PC-3 (cell line): ENCODE data around the gene ANKRD13C.

ENCODE experiments used
- EZH2 ChIP-seq: fragments of 300-600 bp; sonication (generic); IDR thresholded peaks from one replicate; pipeline ENCODE4 v1.6.1; 2017; ENCODE audit warnings: antibody characterized with exemption, mild to moderate bottlenecking, low read length; ENCODE audit not compliant: unreplicated experiment
- TF ChIP-seq, protein P1 (sequence below): fragments of 300-600 bp; sonication (generic); conservative IDR thresholded peaks from 2 replicates; pipeline ENCODE4 v1.5.1; 2017; ENCODE audit warnings: antibody characterized with exemption, low read depth, mild to moderate bottlenecking, low read length

- TF ChIP-seq, protein P1, sequence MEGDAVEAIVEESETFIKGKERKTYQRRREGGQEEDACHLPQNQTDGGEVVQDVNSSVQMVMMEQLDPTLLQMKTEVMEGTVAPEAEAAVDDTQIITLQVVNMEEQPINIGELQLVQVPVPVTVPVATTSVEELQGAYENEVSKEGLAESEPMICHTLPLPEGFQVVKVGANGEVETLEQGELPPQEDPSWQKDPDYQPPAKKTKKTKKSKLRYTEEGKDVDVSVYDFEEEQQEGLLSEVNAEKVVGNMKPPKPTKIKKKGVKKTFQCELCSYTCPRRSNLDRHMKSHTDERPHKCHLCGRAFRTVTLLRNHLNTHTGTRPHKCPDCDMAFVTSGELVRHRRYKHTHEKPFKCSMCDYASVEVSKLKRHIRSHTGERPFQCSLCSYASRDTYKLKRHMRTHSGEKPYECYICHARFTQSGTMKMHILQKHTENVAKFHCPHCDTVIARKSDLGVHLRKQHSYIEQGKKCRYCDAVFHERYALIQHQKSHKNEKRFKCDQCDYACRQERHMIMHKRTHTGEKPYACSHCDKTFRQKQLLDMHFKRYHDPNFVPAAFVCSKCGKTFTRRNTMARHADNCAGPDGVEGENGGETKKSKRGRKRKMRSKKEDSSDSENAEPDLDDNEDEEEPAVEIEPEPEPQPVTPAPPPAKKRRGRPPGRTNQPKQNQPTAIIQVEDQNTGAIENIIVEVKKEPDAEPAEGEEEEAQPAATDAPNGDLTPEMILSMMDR, result no peak
- no peak for TF ChIP-seq EZH2
Observed at GRCh38 chr1:70288166-70288565, 66.4 kb downstream of the ANKRD13C start.
